Measurements from ENCODE around the gene TPCN1. TPM values are rescaled to one million over a fixed set of nuclear protein-coding genes. Genes with fewer than 3 reads are reported as not detected.

TPCN1 gene
- total and polyA plus RNA-seq, 2 experiments from 2014 or later = 16.9 to 32.1 TPM

DNA sequence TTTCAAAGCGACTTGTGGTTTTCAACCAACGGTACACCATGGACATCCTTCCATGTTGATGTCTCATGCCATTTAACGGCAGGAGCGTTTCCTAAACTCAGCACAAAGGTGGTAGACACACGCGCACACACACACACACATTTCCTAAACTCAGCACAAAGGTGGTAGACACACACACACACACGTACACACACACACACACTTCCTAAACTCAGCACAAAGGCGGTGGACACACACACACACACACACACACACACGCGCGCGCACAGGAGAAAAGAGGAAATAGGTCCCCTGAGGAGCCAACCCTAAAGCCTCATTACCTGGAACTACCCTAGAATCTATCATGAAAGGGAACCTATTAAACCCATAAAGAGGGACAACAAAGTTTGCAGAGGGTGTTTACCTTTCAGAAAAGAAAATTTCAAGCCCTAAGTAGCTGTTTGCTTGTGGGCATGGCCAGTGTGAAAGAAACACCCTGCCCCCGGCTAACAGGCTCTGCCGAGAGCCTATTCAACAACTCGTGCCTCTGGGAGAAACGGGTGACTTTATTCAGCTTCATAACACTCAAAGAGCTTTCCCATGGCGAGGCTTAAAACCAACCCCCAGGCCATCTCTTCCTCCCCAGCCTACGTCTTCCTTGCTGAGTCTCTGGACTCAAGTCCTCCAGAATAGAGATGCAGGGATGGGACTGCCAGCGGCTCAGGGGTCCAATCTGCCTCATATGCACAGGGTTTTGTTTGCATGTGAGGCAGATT is 81.8 kb downstream of the TPCN1 start:
- 76% methylated on average over 19 of the region's 19 CpGs for WGBS (ENCODE audit: low lambda C conversion rate, missing lambda C conversion rate)
- Histone ChIP-seq H3K4me1 (ENCODE audit: insufficient read depth) (peaks cover 13% of the 10 kb centered on the region), H3K9me2 (replicated peaks; ENCODE audit: insufficient read depth) (no peaks in the 10 kb centered on the region), H4K20me1 (ENCODE audit: insufficient read depth, poor library complexity, severe bottlenecking) (no peaks in the 10 kb centered on the region), H3K27me3 (no peaks in the 10 kb centered on the region), H3K4me3 (no peak overlapping the region), H3K4me2 (no peak overlapping the region), H3K36me3 (replicated peaks; ENCODE audit: insufficient read depth, low read depth) (no peaks in the 10 kb centered on the region), H2AFZ (no peak overlapping the region), H3K9me3 (ENCODE audit: low read depth) (no peaks in the 10 kb centered on the region), H3K79me2 (no peaks in the 10 kb centered on the region), H3K27ac (no peak overlapping the region)
- DNase-seq (ENCODE audit: low spot score) = no peak
- TF ChIP-seq EZH2 (IDR thresholded peaks at IDR 0.05; ENCODE audit: borderline replicate concordance) = no peak
- TF ChIP-seq, protein P1, sequence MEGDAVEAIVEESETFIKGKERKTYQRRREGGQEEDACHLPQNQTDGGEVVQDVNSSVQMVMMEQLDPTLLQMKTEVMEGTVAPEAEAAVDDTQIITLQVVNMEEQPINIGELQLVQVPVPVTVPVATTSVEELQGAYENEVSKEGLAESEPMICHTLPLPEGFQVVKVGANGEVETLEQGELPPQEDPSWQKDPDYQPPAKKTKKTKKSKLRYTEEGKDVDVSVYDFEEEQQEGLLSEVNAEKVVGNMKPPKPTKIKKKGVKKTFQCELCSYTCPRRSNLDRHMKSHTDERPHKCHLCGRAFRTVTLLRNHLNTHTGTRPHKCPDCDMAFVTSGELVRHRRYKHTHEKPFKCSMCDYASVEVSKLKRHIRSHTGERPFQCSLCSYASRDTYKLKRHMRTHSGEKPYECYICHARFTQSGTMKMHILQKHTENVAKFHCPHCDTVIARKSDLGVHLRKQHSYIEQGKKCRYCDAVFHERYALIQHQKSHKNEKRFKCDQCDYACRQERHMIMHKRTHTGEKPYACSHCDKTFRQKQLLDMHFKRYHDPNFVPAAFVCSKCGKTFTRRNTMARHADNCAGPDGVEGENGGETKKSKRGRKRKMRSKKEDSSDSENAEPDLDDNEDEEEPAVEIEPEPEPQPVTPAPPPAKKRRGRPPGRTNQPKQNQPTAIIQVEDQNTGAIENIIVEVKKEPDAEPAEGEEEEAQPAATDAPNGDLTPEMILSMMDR (IDR thresholded peaks at IDR 0.05; ENCODE audit: poor library complexity) = no peak
- no peak for TF ChIP-seq EZH2phosphoT487 (IDR thresholded peaks at IDR 0.05; ENCODE audit: low read depth, severe bottlenecking, unreplicated experiment)

DNA sequence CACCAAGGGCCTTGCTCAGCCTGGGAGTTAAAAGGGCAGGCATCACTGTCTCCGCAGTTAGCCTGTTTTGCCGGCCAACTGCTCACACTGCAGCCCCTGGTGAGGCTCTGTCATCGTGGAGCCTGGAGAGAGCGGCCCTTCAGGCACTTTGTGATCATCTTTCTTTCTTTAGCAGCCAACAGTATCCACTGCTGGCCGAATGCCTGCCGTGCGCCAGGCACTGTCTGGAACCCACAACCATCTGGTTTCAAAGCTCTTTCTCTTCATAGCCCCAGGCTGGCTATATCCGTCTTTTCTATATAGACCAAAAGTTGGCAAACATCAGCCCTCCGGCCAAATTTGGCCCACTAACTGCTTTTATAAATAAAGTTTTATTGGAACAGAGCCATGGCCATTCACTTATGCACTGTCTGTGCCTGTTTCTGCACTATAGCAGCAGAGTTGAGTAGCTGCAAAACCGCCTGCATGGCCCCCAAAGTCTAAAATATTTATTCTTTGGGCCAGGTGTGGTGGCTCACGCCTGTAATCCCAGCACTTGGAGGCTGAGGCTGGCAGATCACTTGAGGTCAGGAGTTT is 84.1 kb downstream of the TPCN1 start:
- Histone ChIP-seq H3K4me3 (no peak overlapping the region), H4K20me1 (ENCODE audit: insufficient read depth, poor library complexity, severe bottlenecking) (no peaks in the 10 kb centered on the region), H3K4me1 (ENCODE audit: insufficient read depth) (no peaks in the 10 kb centered on the region), H3K27me3 (no peaks in the 10 kb centered on the region), H3K9me3 (ENCODE audit: low read depth) (no peaks in the 10 kb centered on the region), H3K79me2 (no peaks in the 10 kb centered on the region), H3K9me2 (replicated peaks; ENCODE audit: insufficient read depth) (no peaks in the 10 kb centered on the region), H2AFZ (no peak overlapping the region), H3K4me2 (no peak overlapping the region), H3K36me3 (replicated peaks; ENCODE audit: insufficient read depth, low read depth) (no peaks in the 10 kb centered on the region), H3K27ac (no peak overlapping the region)
- WGBS (ENCODE audit: low lambda C conversion rate, missing lambda C conversion rate) = 96% methylated on average over 11 of the region's 11 CpGs
- TF ChIP-seq EZH2phosphoT487 (IDR thresholded peaks at IDR 0.05; ENCODE audit: low read depth, severe bottlenecking, unreplicated experiment) (no peak), EZH2 (IDR thresholded peaks at IDR 0.05; ENCODE audit: borderline replicate concordance) (no peak)
- TF ChIP-seq, protein P1 (IDR thresholded peaks at IDR 0.05; ENCODE audit: poor library complexity) = no peak
- DNase-seq (ENCODE audit: low spot score) = no peak

DNA sequence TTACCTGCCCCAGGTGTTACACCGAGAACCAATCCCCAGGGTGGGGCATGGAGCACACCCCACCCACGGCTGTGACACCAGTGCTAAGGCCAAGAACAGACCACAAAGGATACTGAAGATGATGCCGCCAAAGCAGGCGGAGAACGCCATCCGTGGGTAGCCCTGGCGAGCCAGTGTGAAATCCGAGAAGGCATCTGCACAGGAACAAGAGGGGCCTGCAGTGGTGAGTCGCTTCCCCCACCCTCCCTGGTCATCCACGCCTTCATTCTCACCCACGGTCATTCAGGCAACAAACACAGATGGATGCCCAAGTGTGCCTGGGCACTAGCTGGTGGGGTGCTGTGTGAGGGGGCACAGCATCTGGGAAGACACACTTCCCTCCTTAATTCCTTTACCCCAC is 85.1 kb downstream of the TPCN1 start:
- Histone ChIP-seq H3K9me3 (ENCODE audit: low read depth) (no peaks in the 10 kb centered on the region), H3K79me2 (no peaks in the 10 kb centered on the region), H3K27ac (no peak overlapping the region), H3K27me3 (no peaks in the 10 kb centered on the region), H2AFZ (no peak overlapping the region), H3K36me3 (replicated peaks; ENCODE audit: insufficient read depth, low read depth) (no peaks in the 10 kb centered on the region), H3K9me2 (replicated peaks; ENCODE audit: insufficient read depth) (no peaks in the 10 kb centered on the region), H4K20me1 (ENCODE audit: insufficient read depth, poor library complexity, severe bottlenecking) (no peaks in the 10 kb centered on the region), H3K4me2 (no peak overlapping the region), H3K4me3 (no peak overlapping the region), H3K4me1 (ENCODE audit: insufficient read depth) (no peaks in the 10 kb centered on the region)
- WGBS (ENCODE audit: low lambda C conversion rate, missing lambda C conversion rate) = 77% methylated on average over 11 of the region's 11 CpGs
- no peak for DNase-seq (ENCODE audit: low spot score)
- TF ChIP-seq EZH2phosphoT487 (IDR thresholded peaks at IDR 0.05; ENCODE audit: low read depth, severe bottlenecking, unreplicated experiment) = no peak
- no peak for TF ChIP-seq EZH2 (IDR thresholded peaks at IDR 0.05; ENCODE audit: borderline replicate concordance)
- TF ChIP-seq, protein P1 (IDR thresholded peaks at IDR 0.05; ENCODE audit: poor library complexity) = no peak

All from hepatocyte (in vitro differentiated cells).